K562 treated with DMSO at 1 percent for 4 hours (cell line): ENCODE data around the gene B3GNT8. TPM values are rescaled to one million over a fixed set of nuclear protein-coding genes. Genes with fewer than 3 reads are reported as not detected.

Source experiments
- total RNA-seq: library from RNA; unstranded; fragments of 300-600 nt; gene quantifications from 2 replicates; pipeline ENCODE4 v1.2.3, GENCODE V29; 2022; ENCODE audit not compliant: insufficient read depth

The B3GNT8 gene, protein sequence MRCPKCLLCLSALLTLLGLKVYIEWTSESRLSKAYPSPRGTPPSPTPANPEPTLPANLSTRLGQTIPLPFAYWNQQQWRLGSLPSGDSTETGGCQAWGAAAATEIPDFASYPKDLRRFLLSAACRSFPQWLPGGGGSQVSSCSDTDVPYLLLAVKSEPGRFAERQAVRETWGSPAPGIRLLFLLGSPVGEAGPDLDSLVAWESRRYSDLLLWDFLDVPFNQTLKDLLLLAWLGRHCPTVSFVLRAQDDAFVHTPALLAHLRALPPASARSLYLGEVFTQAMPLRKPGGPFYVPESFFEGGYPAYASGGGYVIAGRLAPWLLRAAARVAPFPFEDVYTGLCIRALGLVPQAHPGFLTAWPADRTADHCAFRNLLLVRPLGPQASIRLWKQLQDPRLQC
- 0.95 and 1.4 TPM in 2 replicates for total RNA-seq

DNA sequence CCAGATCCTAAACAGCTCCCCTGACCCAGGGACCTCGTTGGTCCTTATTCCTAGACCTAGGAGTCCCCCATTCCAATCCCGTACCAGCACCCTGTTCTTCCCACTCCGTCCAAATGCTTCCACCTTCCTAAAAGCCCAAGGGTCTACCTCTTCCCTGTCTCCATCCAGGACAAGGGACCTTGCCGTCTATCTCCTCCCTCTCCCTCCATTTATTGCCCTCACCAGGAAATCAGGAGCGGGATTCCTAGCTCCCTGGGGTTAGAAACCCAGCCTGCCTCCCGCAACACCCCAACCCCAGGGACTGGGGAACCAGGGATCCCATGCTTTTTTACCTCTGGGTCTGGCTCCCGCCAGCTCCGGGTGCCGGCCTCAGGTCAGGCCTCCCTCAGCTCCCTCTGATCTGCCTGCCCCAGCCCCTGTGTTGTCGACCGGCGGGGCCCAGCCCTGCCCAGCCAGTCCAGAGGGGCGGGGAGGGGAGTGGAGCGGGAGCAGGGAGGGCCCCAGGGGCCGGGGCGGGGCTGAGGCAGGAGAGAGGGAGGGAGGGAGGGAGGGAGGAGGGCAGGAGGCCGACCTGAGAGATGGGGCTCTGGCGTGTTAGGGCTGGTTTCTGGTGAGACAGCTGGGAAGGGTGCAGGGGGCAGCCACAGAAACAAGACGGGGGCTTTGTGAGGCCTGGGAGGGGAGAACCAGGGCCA is at the start of gene B3GNT8:
Gene B3GNT8, minus strand, starts transcription at position 423 of the 695 bp plus-strand sequence. CDS start 596 bp downstream, outside the sequence.

DNA sequence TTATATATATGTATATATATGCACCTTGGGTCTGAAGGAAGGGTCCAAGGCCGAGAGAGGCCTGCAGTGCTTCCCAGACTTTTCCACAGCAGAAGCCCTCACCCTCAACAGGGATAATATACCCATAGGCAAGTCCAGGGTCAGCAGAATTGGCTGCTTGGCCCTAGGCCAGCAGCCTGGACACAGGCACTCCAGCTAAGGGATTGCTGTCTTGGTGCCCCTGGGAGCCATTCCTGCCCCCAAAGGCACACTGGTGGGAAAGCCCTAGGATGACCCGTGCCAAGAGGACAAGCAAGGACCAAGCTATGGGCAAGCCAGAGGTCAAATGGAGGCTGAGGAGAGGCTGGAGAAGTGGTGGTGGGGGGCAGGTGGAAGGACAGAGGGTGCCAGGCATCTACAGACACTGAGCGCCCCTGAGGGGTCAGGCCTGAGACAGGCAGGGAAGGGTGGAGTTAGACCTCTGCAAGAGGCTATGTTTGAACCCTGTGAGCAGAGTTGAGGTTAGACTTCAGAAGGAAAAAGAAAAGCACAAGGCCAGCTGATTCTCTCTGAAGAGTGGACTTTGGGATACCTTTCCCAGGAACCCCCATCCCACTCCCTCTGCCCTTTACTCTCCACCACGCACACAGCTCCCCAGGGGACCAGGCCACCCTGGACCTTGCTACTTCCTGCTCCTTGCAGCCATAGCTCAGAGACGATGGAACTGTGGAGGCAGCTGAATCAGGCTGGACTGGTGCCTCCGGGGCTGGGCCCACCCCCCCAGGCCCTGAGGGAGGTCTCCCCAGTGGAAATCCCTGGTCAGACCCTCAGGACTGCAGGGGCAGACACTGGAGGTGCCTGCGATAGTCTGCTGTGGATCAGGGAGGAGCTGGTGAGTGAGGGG is 15.5 kb upstream of the B3GNT8 start, which contains the start of gene ERICH4:
Gene ERICH4, plus strand, starts transcription at position 684 of the 883 bp plus-strand sequence. Its CDS starts 14 bp downstream, at position 698.

DNA sequence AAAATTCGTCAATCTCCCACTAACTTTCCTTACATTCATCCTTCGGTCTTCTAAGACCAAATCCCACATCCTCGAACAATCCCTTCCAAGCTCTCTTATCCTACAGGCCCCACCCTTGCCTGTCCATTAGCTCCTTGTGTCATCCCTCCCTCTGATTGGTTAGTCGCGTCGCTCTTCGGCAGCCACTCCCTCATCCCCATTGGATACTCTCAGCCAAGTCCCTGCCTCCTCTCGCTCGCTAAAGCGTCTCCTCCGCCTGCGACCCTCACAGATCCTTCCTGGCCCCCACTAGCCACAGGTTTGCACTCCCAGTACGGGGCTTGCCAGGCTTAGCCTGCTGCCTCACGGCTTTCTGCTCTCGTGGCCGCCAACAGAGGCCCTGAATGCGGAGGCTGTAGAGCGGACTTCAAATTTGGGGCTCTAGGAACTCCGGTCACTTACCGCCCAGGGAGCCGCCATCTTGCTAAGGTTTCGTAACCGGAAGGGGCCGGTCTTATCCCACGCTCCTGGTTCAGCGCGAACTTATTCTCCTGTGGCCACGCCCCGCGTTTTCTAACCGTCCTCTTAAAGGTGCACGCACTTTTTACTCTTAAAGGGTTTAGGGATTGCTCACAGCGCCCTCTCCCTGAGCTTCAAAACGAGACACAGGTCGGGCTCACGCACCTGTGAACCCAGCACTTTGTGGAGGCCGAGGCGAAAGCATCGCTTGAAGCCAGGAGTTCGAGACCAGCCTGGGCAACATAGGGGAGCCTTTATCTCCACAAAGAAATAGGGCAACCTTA is 12.5 kb upstream of the B3GNT8 start, which contains the start of gene DMAC2:
Gene DMAC2, minus strand, starts transcription at position 472 of the 782 bp plus-strand sequence. Its CDS starts 13 bp downstream, at position 459.

DNA sequence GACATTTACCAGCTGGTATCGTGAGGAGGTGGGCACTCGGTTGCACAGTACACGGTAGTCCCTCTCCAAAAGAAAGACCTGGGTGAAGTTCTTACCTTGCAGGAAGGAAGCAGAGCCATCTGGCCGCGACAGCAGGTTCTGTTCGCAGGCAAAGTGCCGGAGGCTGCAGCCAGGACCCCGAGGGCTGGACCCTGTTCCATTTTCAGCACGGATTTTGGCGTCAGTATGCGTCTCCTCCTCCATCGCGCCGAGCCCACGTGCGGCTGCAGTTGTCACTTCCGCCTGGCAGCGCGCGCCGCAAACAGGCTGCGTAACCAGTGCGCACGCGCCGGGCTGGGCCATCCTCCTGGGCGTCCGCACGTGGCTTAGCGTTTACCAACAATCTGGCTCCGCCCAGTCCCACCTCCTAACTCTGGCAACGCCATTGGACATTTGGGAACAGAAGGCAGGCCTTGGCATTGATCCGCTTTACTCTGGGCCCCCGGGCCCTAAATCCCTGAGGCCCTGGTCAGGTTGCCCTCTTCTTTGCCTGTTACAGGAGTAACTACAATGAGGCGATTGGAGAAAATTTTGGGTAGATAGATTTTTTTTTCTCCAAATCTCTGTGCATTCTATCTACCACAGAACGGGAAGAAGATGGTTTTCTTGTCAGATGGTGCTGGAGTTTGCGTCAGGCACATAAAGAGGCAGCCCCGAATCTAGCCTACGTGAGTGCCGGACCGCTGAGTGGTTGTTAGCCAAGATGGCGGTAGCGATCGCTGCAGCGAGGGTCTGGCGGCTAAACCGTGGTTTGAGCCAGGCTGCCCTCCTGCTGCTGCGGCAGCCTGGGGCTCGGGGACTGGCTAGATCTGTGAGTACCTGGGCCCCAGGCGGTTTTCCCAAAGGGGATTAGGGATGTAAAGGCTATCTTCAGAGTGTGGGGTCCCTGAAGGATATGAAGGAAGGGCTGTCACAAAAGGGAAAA is 29.8 kb downstream of the B3GNT8 start, which contains the start of the genes BCKDHA and EXOSC5:
Gene BCKDHA, plus strand, starts transcription at position 733 of the 964 bp plus-strand sequence. Its CDS starts 10 bp downstream, at position 743.
Gene EXOSC5, minus strand, starts transcription at position 274 of the 964 bp plus-strand sequence. Its CDS starts 31 bp downstream, at position 243.

DNA sequence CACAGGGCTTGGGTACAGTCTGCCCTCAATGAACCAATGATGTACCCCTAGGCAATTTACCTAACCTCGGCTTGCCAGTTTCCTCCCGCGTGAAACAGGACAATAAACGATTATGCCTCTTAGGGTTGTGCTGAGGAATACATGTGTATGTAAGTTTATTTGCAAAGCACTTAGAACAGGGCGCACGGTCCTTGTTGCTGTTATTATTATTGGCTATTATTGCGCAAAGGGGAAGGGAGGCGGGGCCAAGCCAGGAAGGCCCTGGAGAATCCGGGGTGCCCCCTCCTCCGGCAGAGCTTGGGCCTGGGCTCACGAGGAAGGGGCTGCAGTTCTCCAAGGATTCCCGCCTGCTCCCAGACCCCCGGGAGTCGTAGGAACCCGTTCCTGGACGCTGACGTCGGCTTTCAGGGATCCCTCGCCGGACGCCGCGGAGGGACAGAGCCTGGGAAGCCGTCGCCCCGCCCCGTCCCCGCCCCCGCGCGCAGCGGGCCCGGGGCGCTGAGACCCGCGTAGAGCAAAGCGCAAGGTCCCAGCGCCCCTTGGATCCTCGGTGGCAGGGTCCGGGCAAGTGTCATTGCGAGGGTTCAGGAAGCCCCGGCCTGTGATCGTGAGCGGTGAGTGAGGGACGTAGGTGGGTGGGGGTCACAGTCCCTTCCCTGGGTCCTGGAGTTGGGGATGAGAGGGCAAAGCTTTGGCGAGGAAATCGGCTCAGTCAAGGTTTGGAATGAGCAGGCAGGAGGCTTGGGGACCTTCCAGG is 50.8 kb downstream of the B3GNT8 start, which contains the start of gene TMEM91:
Gene TMEM91, plus strand, starts transcription at position 293 of the 757 bp plus-strand sequence. CDS start 1,777 bp downstream, outside the sequence.

Other genes with a start within 250 kb of the B3GNT8 start
- 0.28 TPM in 1 of 2 replicates, not detected in the other for gene CYP2S1, start 234.2 kb downstream of the B3GNT8 start, total RNA-seq
- 2.9 and 4.0 TPM in 2 replicates for gene AXL, start 208.2 kb downstream of the B3GNT8 start, total RNA-seq
- 113 and 124 TPM in 2 replicates for gene HNRNPUL1, start 163.0 kb downstream of the B3GNT8 start, total RNA-seq
- 18.9 and 22.4 TPM in 2 replicates for gene CCDC97, start 117.2 kb downstream of the B3GNT8 start, total RNA-seq
- 134 and 173 TPM in 2 replicates for gene TGFB1, start 73.5 kb downstream of the B3GNT8 start, total RNA-seq
- gene B9D2, start 63.2 kb downstream of the B3GNT8 start, total RNA-seq: 6.7 and 9.9 TPM in 2 replicates
- gene TMEM91, start 50.8 kb downstream of the B3GNT8 start, total RNA-seq: 4.9 and 5.2 TPM in 2 replicates
- 49.5 and 57.6 TPM in 2 replicates for gene EXOSC5, start 30.0 kb downstream of the B3GNT8 start, total RNA-seq
- gene BCKDHA, start 29.6 kb downstream of the B3GNT8 start, total RNA-seq: 53.1 and 72.1 TPM in 2 replicates
- gene DMAC2, start 12.5 kb upstream of the B3GNT8 start, total RNA-seq: 70.4 and 74.3 TPM in 2 replicates
- not detected in 2 replicates for gene ERICH4, start 15.8 kb upstream of the B3GNT8 start, total RNA-seq
- 0.75 and 4.0 TPM in 2 replicates for gene CEACAM21, start 148.8 kb upstream of the B3GNT8 start, total RNA-seq
- gene CEACAM4, start 199.7 kb upstream of the B3GNT8 start, total RNA-seq: not detected in 2 replicates